SK-N-SH (cell line): ENCODE data around the gene FAM89B. TPM values are rescaled to one million over a fixed set of nuclear protein-coding genes. Genes with fewer than 3 reads are reported as not detected.
A peak's percentile ranks its signal among the peaks of the same experiment; 100 is the strongest.

Experiments used
- CTCF ChIA-PET: fragments of 300-600, 350-600 bp; formaldehyde crosslinking; extraction: SDS; loops from one replicate; lab custom pipeline; 2021; lab: Yijun Ruan, JAX
- POLR2A ChIA-PET: fragments of 350-600 bp; sonication (Branson Sonifier 250); formaldehyde crosslinking; extraction: SDS; loops from one replicate; lab custom pipeline; 2020; ENCODE audit warnings: antibody characterized with exemption, inconsistent platforms; lab: Yijun Ruan, JAX
- DNase-seq: peaks from one replicate; pipeline ENCODE4 v3.0.0; 2012
- H2AFZ ChIP-seq: fragments of 200-600 bp; sonication (generic); 2 replicates; pipeline ENCODE4 v1.8.1; 2016; ENCODE audit warnings: antibody characterized with exemption, mild to moderate bottlenecking, low read depth
- H3F3A ChIP-seq: fragments of 200-600 bp; sonication (generic); replicated peaks from 2 replicates; pipeline ENCODE3; 2016; ENCODE audit warnings: antibody characterized with exemption, mild to moderate bottlenecking; ENCODE audit not compliant: insufficient read depth
- H3K27ac ChIP-seq, 2 experiments: fragments of 200-500 bp in 1 of 2; fragments of 200-600 bp in 1 of 2; sonication (Bioruptor generic) in 1 of 2; sonication (generic), shearing (Covaris generic) in 1 of 2; 2 replicates each; pipeline versions ENCODE4 v1.5.1 to v1.6.1; 2014 to 2016; ENCODE audit warnings: low read depth in 2 of 2, inconsistent platforms in 1 of 2, low read length in 1 of 2, mild to moderate bottlenecking in 1 of 2, mixed read lengths in 1 of 2
- H3K27me3 ChIP-seq: fragments of 200-600 bp; sonication (generic), shearing (Covaris generic); 2 replicates; pipeline ENCODE4 v1.6.1; 2016; ENCODE audit warnings: mixed run types; ENCODE audit not compliant: insufficient read depth
- H3K36me3 ChIP-seq, 2 experiments: fragments of 200-500 bp in 1 of 2; fragments of 200-600 bp in 1 of 2; sonication (Bioruptor generic) in 1 of 2; sonication (generic) in 1 of 2; replicated peaks in 1 of 2; 2 replicates each; pipeline versions ENCODE3 to v1.5.1; 2014 to 2016; ENCODE audit warnings: low read length in 1 of 2, mild to moderate bottlenecking in 1 of 2; ENCODE audit not compliant: insufficient read depth in 2 of 2, control insufficient read depth in 1 of 2
- H3K4me1 ChIP-seq, 2 experiments: fragments of 200-500 bp in 1 of 2; fragments of 200-600 bp in 1 of 2; sonication (Bioruptor generic) in 1 of 2; sonication (generic), shearing (Covaris generic) in 1 of 2; 2 replicates each; pipeline versions ENCODE4 v1.5.1 to v1.6.1; 2014 to 2016; ENCODE audit warnings: low read depth in 1 of 2, low read length in 1 of 2, mixed run types in 1 of 2; ENCODE audit not compliant: insufficient read depth in 2 of 2, control insufficient read depth in 1 of 2
- H3K4me2 ChIP-seq: fragments of 200-600 bp; sonication (generic), shearing (Covaris generic); 2 replicates; pipeline ENCODE4 v1.6.1; 2017; ENCODE audit warnings: mixed run types
- H3K4me3 ChIP-seq, 2 experiments: fragments of 200-500 bp in 1 of 2; fragments of 200-600 bp in 1 of 2; sonication (Bioruptor generic) in 1 of 2; sonication (generic), shearing (Covaris generic) in 1 of 2; 2 replicates each; pipeline versions ENCODE4 v1.5.1 to v1.8.1; 2014 to 2016; ENCODE audit warnings: low read depth in 2 of 2, inconsistent platforms in 1 of 2, low read length in 1 of 2, mild to moderate bottlenecking in 1 of 2, mixed read lengths in 1 of 2, moderate library complexity in 1 of 2
- H3K79me2 ChIP-seq: fragments of 200-600 bp; sonication (generic); 2 replicates; pipeline ENCODE4 v1.8.1; 2017; ENCODE audit warnings: mild to moderate bottlenecking; ENCODE audit not compliant: insufficient read depth
- H3K9ac ChIP-seq: fragments of 200-600 bp; sonication (generic); 2 replicates; pipeline ENCODE4 v1.6.1; 2017; ENCODE audit warnings: mixed run types
- H3K9me2 ChIP-seq: fragments of 200-600 bp; sonication (generic); 2 replicates; pipeline ENCODE4 v1.6.1; 2017; ENCODE audit warnings: mixed run types
- H3K9me3 ChIP-seq: fragments of 200-600 bp; sonication (generic); 2 replicates; pipeline ENCODE4 v1.6.1; 2017; ENCODE audit warnings: mixed run types, mild to moderate bottlenecking, moderate library complexity
- H4K20me1 ChIP-seq: fragments of 200-600 bp; sonication (generic); 2 replicates; pipeline ENCODE4 v1.6.1; 2017; ENCODE audit warnings: mild to moderate bottlenecking, mixed run types; ENCODE audit not compliant: insufficient read depth
- ELF1 ChIP-seq: IDR thresholded peaks from 2 replicates; pipeline ENCODE4 v1.4.0; 2012
- GATA2 ChIP-seq: sonication (generic); formaldehyde crosslinking; IDR thresholded peaks from 2 replicates; pipeline ENCODE4 v1.5.0; 2020; ENCODE audit warnings: mild to moderate bottlenecking, missing genetic modification reagents
- MEF2A ChIP-seq: IDR thresholded peaks from 2 replicates; pipeline ENCODE4 v1.4.0; 2012; ENCODE audit warnings: low read depth, borderline replicate concordance
- MXI1 ChIP-seq: IDR thresholded peaks from 2 replicates; pipeline ENCODE4 v1.6.1; 2012; ENCODE audit warnings: mild to moderate bottlenecking, low read depth, low read length, improper control_type of control experiment
- NRF1 ChIP-seq: IDR thresholded peaks from 2 replicates; pipeline ENCODE4 v1.6.1; 2012; ENCODE audit warnings: low read depth, mild to moderate bottlenecking, low read length
- POLR2AphosphoS5 ChIP-seq: IDR thresholded peaks from 2 replicates; pipeline ENCODE4 v1.6.1; 2012; ENCODE audit warnings: low read depth, low read length
- RFX5 ChIP-seq: IDR thresholded peaks from 2 replicates; pipeline ENCODE4 v1.6.1; 2012; ENCODE audit warnings: mild to moderate bottlenecking, improper control_type of control experiment, low read length
- TAF1 ChIP-seq: IDR thresholded peaks from 2 replicates; pipeline ENCODE4 v1.6.1; 2012; ENCODE audit warnings: low read depth, mild to moderate bottlenecking, low read length, moderate library complexity, borderline replicate concordance
- WGBS: methylation state at CpG from one replicate; pipeline ENCODE4 v1.1.6; 2017; ENCODE audit warnings: low lambda C conversion rate; 5-methylcytosine and 5-hydroxymethylcytosine counted together
- polyA plus RNA-seq, 3 experiments: library from polyadenylated mRNA; depleted of rRNA; stranded (reverse); fragments of >200 nt; gene quantifications; 2 replicates each; pipeline ENCODE4 v1.2.3, GENCODE V29; 2012
- TF ChIP-seq, protein P1 (sequence below): fragments of 200-600 bp; sonication (generic); IDR thresholded peaks from 2 replicates; pipeline ENCODE4 v1.6.1; 2017; ENCODE audit warnings: antibody characterized with exemption, mild to moderate bottlenecking, moderate library complexity
- TF ChIP-seq, protein P2 (sequence below): IDR thresholded peaks from 2 replicates; pipeline ENCODE4 v1.6.1; 2012; ENCODE audit warnings: mild to moderate bottlenecking, low read depth, low read length, moderate library complexity
- TF ChIP-seq, protein P3 (sequence below): fragments of 150-350 bp; IDR thresholded peaks from 2 replicates; pipeline ENCODE4 v1.6.1; 2017; ENCODE audit warnings: antibody characterized with exemption, low read length, low read depth, borderline replicate concordance

The FAM89B gene
- polyA plus RNA-seq, 1 of the 3 experiments (the other 2 are of a cell fraction) = 65.3 TPM

DNA sequence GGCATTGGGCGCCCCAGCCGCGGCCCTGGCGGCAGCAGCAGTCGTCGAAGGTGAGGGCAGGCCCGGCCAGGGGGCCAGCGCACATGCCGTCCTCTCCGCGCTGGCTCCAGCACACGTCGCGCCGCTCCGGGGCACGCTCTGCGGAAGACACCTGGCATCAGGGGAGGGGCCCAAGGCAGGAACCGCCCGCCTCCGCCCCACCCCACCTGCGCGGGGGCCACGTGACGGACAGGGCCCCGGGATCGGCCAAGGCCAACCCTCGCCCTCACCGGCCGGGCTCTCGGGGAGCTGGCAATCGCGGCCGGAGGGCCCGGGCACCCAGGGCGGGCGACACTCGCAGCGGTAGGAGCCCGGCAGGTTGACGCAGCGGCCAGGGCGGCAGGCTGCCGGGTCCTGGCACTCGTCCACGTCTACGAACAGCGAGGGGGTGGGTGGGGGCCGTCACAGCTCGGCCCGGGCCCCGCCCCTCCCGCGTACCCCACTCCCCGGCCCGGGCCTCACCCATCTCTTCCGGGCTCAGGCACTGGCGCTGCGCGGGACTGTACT, 32.5 kb upstream of the FAM89B start:
- Histone ChIP-seq H4K20me1 (peaks cover 20% of the 10 kb centered on the region), H2AFZ (no peak overlapping the region), H3K27ac (peak overlapping the region in 1 of 2 experiments; percentile 29; a peak in 1 of 4 replicates), H3K4me2 (peak overlapping the region; percentile 71; the same call in 1 of the 2 replicates), H3K9me2 (no peaks in the 10 kb centered on the region), H3K36me3 (peaks cover 0 to 47% of the 10 kb centered on the region in 2 experiments), H3K4me1 (peaks cover 4 to 12% of the 10 kb centered on the region in 2 experiments; a peak in 1 of 4 replicates), H3K27me3 (no peaks in the 10 kb centered on the region), H3F3A (peaks cover 42% of the 10 kb centered on the region), H3K79me2 (no peaks in the 10 kb centered on the region), H3K9ac (no peak overlapping the region), H3K4me3 (peak overlapping the region in 1 of 2 experiments; percentile 43; a peak in 2 of 4 replicates), H3K9me3 (no peaks in the 10 kb centered on the region)
- 76% methylated on average over 23 of the region's 60 CpGs for WGBS
- ChIA-PET POLR2A (interaction anchor here (1.0 to 1.5 kb wide), 7 partner anchors 9 to 75 kb away, joined by 3 to 7 read pairs (median 4); partner anchors contain the start of genes FAM89B, PCNX3, SCYL1 and ZNRD2), CTCF (interaction anchor here (0.7 to 13.1 kb wide), 19 partner anchors 11 to 361 kb away, joined by 3 to 295 read pairs (median 9); partner anchors contain the start of genes EHBP1L1, FAM89B, KCNK7 and LTBP3)
- DNase-seq = peak; percentile 88
- TF ChIP-seq TAF1 (no peak), MXI1 (no peak), POLR2AphosphoS5 (no peak), RFX5 (no peak), NRF1 (no peak), GATA2 (CRISPR knock-in tag) (no peak), MEF2A (no peak), ELF1 (no peak)
- TF ChIP-seq, protein P1, sequence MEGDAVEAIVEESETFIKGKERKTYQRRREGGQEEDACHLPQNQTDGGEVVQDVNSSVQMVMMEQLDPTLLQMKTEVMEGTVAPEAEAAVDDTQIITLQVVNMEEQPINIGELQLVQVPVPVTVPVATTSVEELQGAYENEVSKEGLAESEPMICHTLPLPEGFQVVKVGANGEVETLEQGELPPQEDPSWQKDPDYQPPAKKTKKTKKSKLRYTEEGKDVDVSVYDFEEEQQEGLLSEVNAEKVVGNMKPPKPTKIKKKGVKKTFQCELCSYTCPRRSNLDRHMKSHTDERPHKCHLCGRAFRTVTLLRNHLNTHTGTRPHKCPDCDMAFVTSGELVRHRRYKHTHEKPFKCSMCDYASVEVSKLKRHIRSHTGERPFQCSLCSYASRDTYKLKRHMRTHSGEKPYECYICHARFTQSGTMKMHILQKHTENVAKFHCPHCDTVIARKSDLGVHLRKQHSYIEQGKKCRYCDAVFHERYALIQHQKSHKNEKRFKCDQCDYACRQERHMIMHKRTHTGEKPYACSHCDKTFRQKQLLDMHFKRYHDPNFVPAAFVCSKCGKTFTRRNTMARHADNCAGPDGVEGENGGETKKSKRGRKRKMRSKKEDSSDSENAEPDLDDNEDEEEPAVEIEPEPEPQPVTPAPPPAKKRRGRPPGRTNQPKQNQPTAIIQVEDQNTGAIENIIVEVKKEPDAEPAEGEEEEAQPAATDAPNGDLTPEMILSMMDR = no peak
- TF ChIP-seq, protein P2, sequence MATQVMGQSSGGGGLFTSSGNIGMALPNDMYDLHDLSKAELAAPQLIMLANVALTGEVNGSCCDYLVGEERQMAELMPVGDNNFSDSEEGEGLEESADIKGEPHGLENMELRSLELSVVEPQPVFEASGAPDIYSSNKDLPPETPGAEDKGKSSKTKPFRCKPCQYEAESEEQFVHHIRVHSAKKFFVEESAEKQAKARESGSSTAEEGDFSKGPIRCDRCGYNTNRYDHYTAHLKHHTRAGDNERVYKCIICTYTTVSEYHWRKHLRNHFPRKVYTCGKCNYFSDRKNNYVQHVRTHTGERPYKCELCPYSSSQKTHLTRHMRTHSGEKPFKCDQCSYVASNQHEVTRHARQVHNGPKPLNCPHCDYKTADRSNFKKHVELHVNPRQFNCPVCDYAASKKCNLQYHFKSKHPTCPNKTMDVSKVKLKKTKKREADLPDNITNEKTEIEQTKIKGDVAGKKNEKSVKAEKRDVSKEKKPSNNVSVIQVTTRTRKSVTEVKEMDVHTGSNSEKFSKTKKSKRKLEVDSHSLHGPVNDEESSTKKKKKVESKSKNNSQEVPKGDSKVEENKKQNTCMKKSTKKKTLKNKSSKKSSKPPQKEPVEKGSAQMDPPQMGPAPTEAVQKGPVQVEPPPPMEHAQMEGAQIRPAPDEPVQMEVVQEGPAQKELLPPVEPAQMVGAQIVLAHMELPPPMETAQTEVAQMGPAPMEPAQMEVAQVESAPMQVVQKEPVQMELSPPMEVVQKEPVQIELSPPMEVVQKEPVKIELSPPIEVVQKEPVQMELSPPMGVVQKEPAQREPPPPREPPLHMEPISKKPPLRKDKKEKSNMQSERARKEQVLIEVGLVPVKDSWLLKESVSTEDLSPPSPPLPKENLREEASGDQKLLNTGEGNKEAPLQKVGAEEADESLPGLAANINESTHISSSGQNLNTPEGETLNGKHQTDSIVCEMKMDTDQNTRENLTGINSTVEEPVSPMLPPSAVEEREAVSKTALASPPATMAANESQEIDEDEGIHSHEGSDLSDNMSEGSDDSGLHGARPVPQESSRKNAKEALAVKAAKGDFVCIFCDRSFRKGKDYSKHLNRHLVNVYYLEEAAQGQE = no peak
- TF ChIP-seq, protein P3, sequence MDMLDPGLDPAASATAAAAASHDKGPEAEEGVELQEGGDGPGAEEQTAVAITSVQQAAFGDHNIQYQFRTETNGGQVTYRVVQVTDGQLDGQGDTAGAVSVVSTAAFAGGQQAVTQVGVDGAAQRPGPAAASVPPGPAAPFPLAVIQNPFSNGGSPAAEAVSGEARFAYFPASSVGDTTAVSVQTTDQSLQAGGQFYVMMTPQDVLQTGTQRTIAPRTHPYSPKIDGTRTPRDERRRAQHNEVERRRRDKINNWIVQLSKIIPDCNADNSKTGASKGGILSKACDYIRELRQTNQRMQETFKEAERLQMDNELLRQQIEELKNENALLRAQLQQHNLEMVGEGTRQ = no peak
